Liver (tissue), 9 donors: ENCODE results near the gene HCAR2. TPM values are rescaled to one million over a fixed set of nuclear protein-coding genes. Genes with fewer than 3 reads are reported as not detected.

Experiments
- DNase-seq: peaks from one replicate; pipeline ENCODE4 v3.0.0-alpha.2; 2017; ENCODE audit warnings: low spot score
- H3K27ac ChIP-seq, 2 donors: one replicate each; pipeline ENCODE4 v1.7.0; 2013; ENCODE audit warnings: inconsistent platforms in 2 of 2, low read length in 2 of 2, control low read depth in 1 of 2, low read depth in 1 of 2, mild to moderate bottlenecking in 1 of 2
- H3K27me3 ChIP-seq, 4 donors: one replicate each; pipeline versions ENCODE4 v1.6.1 to v1.7.0; 2013; ENCODE audit warnings: low read length in 3 of 4, inconsistent platforms in 1 of 4, mild to moderate bottlenecking in 1 of 4, moderate library complexity in 1 of 4; ENCODE audit not compliant: control insufficient read depth in 4 of 4, insufficient read depth in 4 of 4
- H3K36me3 ChIP-seq, 4 donors: one replicate each; pipeline versions ENCODE4 v1.6.1 to v1.7.0; 2013; ENCODE audit warnings: low read length in 3 of 4, mild to moderate bottlenecking in 3 of 4, low read depth in 1 of 4, moderate library complexity in 1 of 4; ENCODE audit not compliant: control insufficient read depth in 4 of 4, insufficient read depth in 3 of 4
- H3K4me1 ChIP-seq, 4 donors: one replicate each; pipeline versions ENCODE4 v1.6.1 to v1.7.0; 2013; ENCODE audit warnings: low read length in 3 of 4, mild to moderate bottlenecking in 3 of 4, moderate library complexity in 1 of 4; ENCODE audit not compliant: control insufficient read depth in 4 of 4, insufficient read depth in 4 of 4
- H3K4me3 ChIP-seq, 3 donors: one replicate each; pipeline versions ENCODE4 v1.6.1 to v1.7.0; 2013; ENCODE audit warnings: low read length in 3 of 3, control low read depth in 1 of 3, low read depth in 1 of 3, mild to moderate bottlenecking in 1 of 3
- H3K9ac ChIP-seq, 2 donors: one replicate each; pipeline ENCODE4 v1.7.0; 2013; ENCODE audit warnings: low read length in 2 of 2, mild to moderate bottlenecking in 2 of 2, moderate library complexity in 2 of 2, control low read depth in 1 of 2, low read depth in 1 of 2
- H3K9me3 ChIP-seq, 4 donors: one replicate each; pipeline versions ENCODE4 v1.6.1 to v1.7.0; 2013; ENCODE audit warnings: low read length in 3 of 4; ENCODE audit not compliant: control insufficient read depth in 4 of 4
- ATF3 ChIP-seq: IDR thresholded peaks from 2 replicates; pipeline ENCODE4 v1.6.1; 2016; ENCODE audit warnings: antibody characterized with exemption
- CTCF ChIP-seq: fragments of 150-350 bp; IDR thresholded peaks from 2 replicates; pipeline ENCODE4 v1.5.1; 2017; ENCODE audit warnings: improper control_type of control experiment, low read depth, low read length; ENCODE audit not compliant: missing input control
- EGR1 ChIP-seq, 2 donors: IDR thresholded peaks; 2 replicates each; pipeline ENCODE4 v1.6.1; 2016 to 2018; ENCODE audit warnings: antibody characterized with exemption in 2 of 2, low read depth in 2 of 2
- FOXA1 ChIP-seq: IDR thresholded peaks from 2 replicates; pipeline ENCODE4 v1.6.1; 2016; ENCODE audit warnings: antibody characterized with exemption
- FOXA2 ChIP-seq: IDR thresholded peaks from 2 replicates; pipeline ENCODE4 v1.6.1; 2016; ENCODE audit warnings: antibody characterized with exemption
- GABPA ChIP-seq, 2 donors: IDR thresholded peaks in 1 of 2; conservative IDR thresholded peaks in 1 of 2; 2 replicates each; pipeline ENCODE4 v1.6.1; 2016; ENCODE audit warnings: antibody characterized with exemption in 2 of 2, mild to moderate bottlenecking in 1 of 2, moderate library complexity in 1 of 2
- HNF4A ChIP-seq, 2 donors: conservative IDR thresholded peaks; 2 replicates each; pipeline ENCODE4 v1.6.1; 2016; ENCODE audit warnings: antibody characterized with exemption in 2 of 2, mild to moderate bottlenecking in 2 of 2
- HNF4G ChIP-seq: IDR thresholded peaks from 2 replicates; pipeline ENCODE4 v1.6.1; 2016; ENCODE audit warnings: antibody characterized with exemption
- JUND ChIP-seq, 2 donors: IDR thresholded peaks; 2 replicates each; pipeline ENCODE4 v1.6.1; 2016; ENCODE audit warnings: antibody characterized with exemption in 2 of 2
- MAX ChIP-seq: IDR thresholded peaks from 2 replicates; pipeline ENCODE4 v1.6.1; 2016; ENCODE audit warnings: antibody characterized with exemption
- NR2F2 ChIP-seq: IDR thresholded peaks from 2 replicates; pipeline ENCODE4 v1.6.1; 2016; ENCODE audit warnings: antibody characterized with exemption
- RAD21 ChIP-seq, 2 donors: IDR thresholded peaks; 2 replicates each; pipeline ENCODE4 v1.6.1; 2016; ENCODE audit warnings: antibody characterized with exemption in 2 of 2, mild to moderate bottlenecking in 2 of 2
- REST ChIP-seq: IDR thresholded peaks from 2 replicates; pipeline ENCODE4 v1.6.1; 2016; ENCODE audit warnings: antibody characterized with exemption, mild to moderate bottlenecking
- RXRA ChIP-seq, 2 donors: IDR thresholded peaks; 2 replicates each; pipeline ENCODE4 v1.6.1; 2017 to 2018; ENCODE audit warnings: antibody characterized with exemption in 2 of 2, mild to moderate bottlenecking in 1 of 2
- SP1 ChIP-seq: IDR thresholded peaks from 2 replicates; pipeline ENCODE4 v1.6.1; 2018; ENCODE audit warnings: antibody characterized with exemption, mild to moderate bottlenecking
- YY1 ChIP-seq: IDR thresholded peaks from 2 replicates; pipeline ENCODE4 v1.6.1; 2016; ENCODE audit warnings: antibody characterized with exemption, mild to moderate bottlenecking
- ZBTB33 ChIP-seq: IDR thresholded peaks from 2 replicates; pipeline ENCODE4 v1.6.1; 2016; ENCODE audit warnings: antibody characterized with exemption
- WGBS: extraction: QIAGEN DNeasy Blood & Tissue Kit; methylation state at CpG from one replicate; pipeline ENCODE4 v1.1.7; 2013; 5-methylcytosine and 5-hydroxymethylcytosine counted together
- polyA plus RNA-seq, 2 donors: library from polyadenylated mRNA; stranded (reverse) in 1 of 2; unstranded in 1 of 2; fragments of 200-250 nt in 1 of 2; fragments of >200 nt in 1 of 2; fragmentation: Nextera tagmentation in 1 of 2; extraction: Ambion mirVana in 1 of 2; gene quantifications; one replicate each; pipeline versions ENCODE4 v1.2.1 to v1.2.3, GENCODE V29; 2013 to 2015
- total RNA-seq, 2 donors: library from RNA; depleted of rRNA; stranded (reverse); fragments of >200 nt; gene quantifications; one replicate each; pipeline ENCODE4 v1.2.3, GENCODE V29; 2014
- donor health status: healthy.
- donor health status: healthy.
- donor health status: healthy.
- donor health status: healthy.
- donor health status: healthy.

Gene HCAR2
- total and polyA plus RNA-seq, 4 donors: 0.08 to 0.70 (median 0.08) TPM; not detected in 1

GRCh38 chr12:122672515-122672914 is 30.6 kb downstream of the HCAR2 start:
- H3K27ac ChIP-seq: no peak overlapping the region
- H3K4me3 ChIP-seq: no peak overlapping the region
- 78% methylated on average over 2 of the region's 2 CpGs for WGBS

GRCh38 chr12:122669397-122670070 is 33.6 kb downstream of the HCAR2 start:
- WGBS: 76% methylated on average over 5 of the region's 5 CpGs
- H3K27ac ChIP-seq: no peak overlapping the region
- no peak overlapping the region for H3K4me3 ChIP-seq
- no peaks in the 10 kb centered on the region for H3K27me3 ChIP-seq
- TF ChIP-seq ATF3: no peak
- no peak for TF ChIP-seq MAX
- no peak for TF ChIP-seq SP1
- no peak for TF ChIP-seq YY1
- TF ChIP-seq HNF4A (conservative IDR thresholded peaks at IDR 0.05): no peak
- no peak for TF ChIP-seq GABPA (IDR thresholded peaks at IDR 0.05 in 1 of 2, conservative IDR thresholded peaks at IDR 0.05 in 1 of 2)
- no peak for TF ChIP-seq RXRA (IDR thresholded peaks at IDR 0.05)
- no peaks in the 10 kb centered on the region for H3K4me1 ChIP-seq
- H3K9me3 ChIP-seq: no peaks in the 10 kb centered on the region
- no peak overlapping the region for H3K9ac ChIP-seq
- H3K36me3 ChIP-seq: no peaks in the 10 kb centered on the region
- no peak for DNase-seq

More at GRCh38 chr12:122672515-122672914, 30.6 kb downstream of the HCAR2 start:
- H3K9me3 ChIP-seq: no peaks in the 10 kb centered on the region
- H3K27me3 ChIP-seq: no peaks in the 10 kb centered on the region
- DNase-seq: no peak
- TF ChIP-seq NR2F2 (no peak), ZBTB33 (no peak), JUND (IDR thresholded peaks at IDR 0.05) (no peak), GABPA (IDR thresholded peaks at IDR 0.05 in 1 of 2, conservative IDR thresholded peaks at IDR 0.05 in 1 of 2) (no peak), HNF4G (no peak), FOXA1 (no peak), RAD21 (IDR thresholded peaks at IDR 0.05) (no peak), SP1 (no peak), MAX (no peak), ATF3 (no peak), RXRA (IDR thresholded peaks at IDR 0.05) (no peak)
- no peak overlapping the region for H3K9ac ChIP-seq
- H3K36me3 ChIP-seq: no peaks in the 10 kb centered on the region
- H3K4me1 ChIP-seq: no peaks in the 10 kb centered on the region

- WGBS: 91% methylated on average over 2 of the region's 2 CpGs
- no peak overlapping the region for H3K9ac ChIP-seq
- DNase-seq: no peak
- no peaks in the 10 kb centered on the region for H3K27me3 ChIP-seq
- no peak overlapping the region for H3K4me3 ChIP-seq
- H3K36me3 ChIP-seq: no peaks in the 10 kb centered on the region
- no peak overlapping the region for H3K27ac ChIP-seq
- H3K4me1 ChIP-seq: no peaks in the 10 kb centered on the region
- no peaks in the 10 kb centered on the region for H3K9me3 ChIP-seq
- TF ChIP-seq HNF4G (no peak), CTCF (no peak), MAX (no peak), EGR1 (IDR thresholded peaks at IDR 0.05; ENCODE audit: low read depth in 2 of 2) (no peak), SP1 (no peak), JUND (IDR thresholded peaks at IDR 0.05) (no peak), REST (no peak), FOXA2 (no peak), NR2F2 (no peak)
Measured at GRCh38 chr12:122668268-122668667, 34.9 kb downstream of the HCAR2 start.
